Upper lobe of left lung (tissue), 4 donors: Measurements from ENCODE around the gene STOML1.

Source experiments
- POLR2A ChIP-seq, 4 donors: fragments of 450-650 bp; IDR thresholded peaks; one replicate each; pipeline ENCODE4 v1.5.1; 2016 to 2017; ENCODE audit warnings: antibody characterized with exemption in 4 of 4, mild to moderate bottlenecking in 2 of 4
- POLR2AphosphoS5 ChIP-seq, 2 donors: sonication (generic); formaldehyde crosslinking; IDR thresholded peaks; one replicate each; pipeline ENCODE4 v1.5.1; 2017; ENCODE audit warnings: antibody characterized with exemption in 2 of 2

DNA sequence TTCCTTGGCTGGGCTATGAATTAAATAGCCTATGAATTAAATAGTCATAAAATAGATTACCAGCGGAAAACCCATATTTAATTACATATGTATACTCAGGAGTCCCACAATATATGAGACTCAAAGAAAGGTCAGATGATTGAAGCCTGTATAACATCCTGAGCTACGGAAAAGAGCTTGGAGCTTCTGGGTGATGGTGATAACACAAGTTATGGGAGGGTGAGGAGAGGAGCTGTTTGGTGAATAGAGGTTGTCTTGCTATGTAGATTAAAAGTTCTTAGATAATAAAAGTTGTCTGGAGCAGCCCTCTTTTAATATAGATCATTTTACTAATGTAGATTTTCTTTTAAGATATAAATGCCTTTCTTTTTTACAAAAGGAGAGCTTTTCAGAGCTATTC is 4.2 kb upstream of the STOML1 start:
- TF ChIP-seq POLR2AphosphoS5 (IDR thresholded peaks at IDR 0.05) (no peak), POLR2A (IDR thresholded peaks at IDR 0.05) (no peak)
